22Rv1 (cell line): ENCODE results near the gene CHID1.

Experiments
- ZFX ChIP-seq: fragments of 450-650 bp; IDR thresholded peaks from 2 replicates; pipeline ENCODE4 v1.6.1; 2017; ENCODE audit warnings: antibody characterized with exemption, borderline replicate concordance
- TF ChIP-seq, protein P1 (sequence below): fragments of 450-650 bp; IDR thresholded peaks from 2 replicates; pipeline ENCODE4 v1.5.1; 2017; ENCODE audit warnings: mild to moderate bottlenecking

DNA sequence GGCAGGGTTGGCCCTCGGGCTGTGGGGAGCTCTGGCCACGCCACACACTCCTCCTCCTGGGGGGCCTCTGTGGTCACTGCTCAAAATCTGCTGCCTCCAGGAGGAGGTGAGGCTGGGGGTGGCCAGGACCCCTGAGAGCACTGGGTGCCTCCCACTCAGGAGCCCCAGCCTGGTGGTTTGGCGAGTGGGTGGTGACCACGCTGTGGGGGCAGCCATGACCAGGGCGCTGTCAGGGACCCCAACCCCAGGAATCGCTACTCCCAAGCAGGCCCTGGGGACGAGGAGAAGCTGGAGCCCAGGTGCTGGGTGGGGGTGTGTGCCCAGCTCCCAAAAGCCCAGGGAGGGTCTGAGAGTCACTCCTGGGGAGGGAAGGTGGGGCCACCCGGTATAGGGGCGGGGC lies 37.8 kb downstream of the CHID1 start:
- TF ChIP-seq, protein P1, sequence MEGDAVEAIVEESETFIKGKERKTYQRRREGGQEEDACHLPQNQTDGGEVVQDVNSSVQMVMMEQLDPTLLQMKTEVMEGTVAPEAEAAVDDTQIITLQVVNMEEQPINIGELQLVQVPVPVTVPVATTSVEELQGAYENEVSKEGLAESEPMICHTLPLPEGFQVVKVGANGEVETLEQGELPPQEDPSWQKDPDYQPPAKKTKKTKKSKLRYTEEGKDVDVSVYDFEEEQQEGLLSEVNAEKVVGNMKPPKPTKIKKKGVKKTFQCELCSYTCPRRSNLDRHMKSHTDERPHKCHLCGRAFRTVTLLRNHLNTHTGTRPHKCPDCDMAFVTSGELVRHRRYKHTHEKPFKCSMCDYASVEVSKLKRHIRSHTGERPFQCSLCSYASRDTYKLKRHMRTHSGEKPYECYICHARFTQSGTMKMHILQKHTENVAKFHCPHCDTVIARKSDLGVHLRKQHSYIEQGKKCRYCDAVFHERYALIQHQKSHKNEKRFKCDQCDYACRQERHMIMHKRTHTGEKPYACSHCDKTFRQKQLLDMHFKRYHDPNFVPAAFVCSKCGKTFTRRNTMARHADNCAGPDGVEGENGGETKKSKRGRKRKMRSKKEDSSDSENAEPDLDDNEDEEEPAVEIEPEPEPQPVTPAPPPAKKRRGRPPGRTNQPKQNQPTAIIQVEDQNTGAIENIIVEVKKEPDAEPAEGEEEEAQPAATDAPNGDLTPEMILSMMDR = no peak
- TF ChIP-seq ZFX = no peak
